Left renal cortex interstitium (tissue), 4 donors: ENCODE measurements around the gene TRAPPC2L. TPM values are rescaled to one million over a fixed set of nuclear protein-coding genes. Genes with fewer than 3 reads are reported as not detected.
"Not testable (repeated sequence)": the region's sequence is repeated elsewhere in the genome, so short reads cannot be mapped to it uniquely, and the experiment has no call there.

ENCODE experiments used
- DNase-seq, 4 donors: peaks; one replicate each; pipeline ENCODE4 v3.0.0-alpha.2; 2013; ENCODE audit warnings: low read depth in 4 of 4, low spot score in 2 of 4, missing footprints in 1 of 4
- polyA plus RNA-seq, 4 donors: library from polyadenylated mRNA; unstranded; fragments of 120-200 nt; gene quantifications; one replicate each; pipeline ENCODE4 v1.2.1, GENCODE V29; 2013; ENCODE audit not compliant: insufficient read length in 4 of 4

TRAPPC2L gene
- polyA plus RNA-seq, 4 donors, result 76.5 to 85.0 (median 80.5) TPM

DNA sequence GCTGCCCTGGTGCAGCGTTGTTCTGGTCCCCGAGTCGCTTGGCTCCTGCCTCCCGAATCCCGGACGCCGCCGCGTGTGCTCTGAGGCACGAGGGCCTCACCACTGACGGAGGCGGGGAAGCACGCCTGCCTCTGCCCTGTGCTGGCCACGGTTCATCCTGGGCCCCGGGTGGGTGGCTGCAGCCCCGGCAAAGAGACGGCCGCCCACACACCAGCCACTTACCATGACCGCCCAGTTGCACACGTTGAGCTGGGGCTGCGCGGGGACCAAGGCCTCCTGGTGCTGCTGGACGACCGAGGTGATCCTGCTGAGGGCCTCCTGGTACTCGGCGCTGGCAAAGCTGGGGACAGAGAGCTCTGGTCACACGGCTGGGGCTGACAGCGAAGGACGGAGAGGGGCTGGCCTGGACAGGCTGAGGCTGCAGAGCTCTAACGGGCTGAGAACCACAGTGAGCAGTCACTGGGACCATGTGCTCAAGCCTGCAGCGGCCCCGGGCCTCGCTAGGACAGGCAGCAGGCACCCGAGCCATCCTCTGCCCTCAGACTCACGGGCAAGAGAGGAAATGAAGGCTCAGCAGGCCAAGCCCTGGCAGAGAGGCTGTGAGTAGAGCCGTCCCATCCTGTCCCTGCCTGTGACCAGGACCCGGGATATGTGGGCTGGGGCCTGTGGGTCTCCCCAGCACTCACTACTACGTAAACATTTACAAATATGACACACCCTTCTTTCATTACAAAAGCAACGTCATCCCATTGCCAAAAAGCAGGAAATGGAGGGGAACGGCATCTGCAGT lies 38.9 kb upstream of the TRAPPC2L start:
- no peak for DNase-seq

- no peak for DNase-seq
Measured at GRCh38 chr16:88818575-88818874, 38.4 kb upstream of the TRAPPC2L start.

- no peak for DNase-seq
Measured at GRCh38 chr16:88819126-88819525, 37.8 kb upstream of the TRAPPC2L start.

- DNase-seq, result no peak
Measured at GRCh38 chr16:88820385-88821025, 36.4 kb upstream of the TRAPPC2L start.

DNA sequence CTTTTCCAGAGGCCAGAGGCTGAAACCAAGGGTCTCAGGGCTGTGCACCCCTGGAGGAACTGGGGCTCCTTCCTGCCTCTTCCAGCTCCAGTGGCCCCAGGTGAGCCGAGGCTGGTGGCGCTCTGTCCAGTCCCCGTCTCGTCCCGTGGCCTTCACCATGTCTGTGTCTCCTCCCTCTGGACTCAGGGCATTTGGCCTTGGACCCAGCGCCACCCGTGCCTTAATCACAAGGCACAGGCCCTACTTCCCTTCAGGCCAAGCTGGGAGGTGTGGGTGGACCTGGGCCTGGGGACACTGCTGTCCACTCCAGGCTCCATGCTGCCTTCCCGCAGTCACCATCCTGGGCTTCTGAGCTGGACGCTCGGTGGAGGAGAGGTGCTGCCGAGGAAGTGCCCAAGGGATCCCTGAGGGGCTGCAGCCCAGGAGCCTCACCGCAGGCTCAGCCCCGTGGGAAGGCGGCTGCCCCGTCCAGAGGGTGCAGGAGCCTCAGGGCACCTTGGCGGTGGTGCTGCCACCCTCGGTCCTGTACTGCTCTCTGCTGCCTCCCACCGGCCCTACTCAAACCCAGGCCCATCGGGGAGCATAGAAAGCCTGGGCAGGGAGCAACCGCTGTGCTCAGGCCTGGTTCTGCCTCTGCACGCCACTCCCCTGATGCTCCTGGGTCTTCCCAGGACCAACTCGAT lies 35.6 kb upstream of the TRAPPC2L start:
- no peak for DNase-seq

GRCh38 chr16:88822281-88823040 lies 34.5 kb upstream of the TRAPPC2L start:
- no peak for DNase-seq

DNA sequence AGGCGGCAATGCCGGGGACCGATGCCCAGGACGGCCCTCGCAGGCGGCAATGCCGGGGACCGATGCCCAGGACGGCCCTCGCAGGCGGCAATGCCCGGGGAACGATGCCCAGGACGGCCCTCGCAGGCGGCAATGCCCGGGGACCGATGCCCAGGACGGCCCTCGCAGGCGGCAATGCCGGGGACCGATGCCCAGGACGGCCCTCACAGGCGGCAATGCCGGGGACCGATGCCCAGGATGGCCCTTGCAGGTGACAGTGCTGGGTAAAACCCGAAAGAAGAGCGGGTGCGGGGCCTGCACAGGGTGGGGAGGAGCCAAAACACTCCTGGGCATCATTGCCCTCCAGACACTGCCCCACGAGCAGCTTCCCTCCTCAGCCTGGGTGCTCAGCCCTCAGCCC lies 33.3 kb upstream of the TRAPPC2L start:
- DNase-seq, result not testable (repeated sequence)

- no peak for DNase-seq
Measured at GRCh38 chr16:88824256-88825077, 32.5 kb upstream of the TRAPPC2L start.

GRCh38 chr16:88825146-88825545 lies 31.8 kb upstream of the TRAPPC2L start:
- no peak for DNase-seq

DNA sequence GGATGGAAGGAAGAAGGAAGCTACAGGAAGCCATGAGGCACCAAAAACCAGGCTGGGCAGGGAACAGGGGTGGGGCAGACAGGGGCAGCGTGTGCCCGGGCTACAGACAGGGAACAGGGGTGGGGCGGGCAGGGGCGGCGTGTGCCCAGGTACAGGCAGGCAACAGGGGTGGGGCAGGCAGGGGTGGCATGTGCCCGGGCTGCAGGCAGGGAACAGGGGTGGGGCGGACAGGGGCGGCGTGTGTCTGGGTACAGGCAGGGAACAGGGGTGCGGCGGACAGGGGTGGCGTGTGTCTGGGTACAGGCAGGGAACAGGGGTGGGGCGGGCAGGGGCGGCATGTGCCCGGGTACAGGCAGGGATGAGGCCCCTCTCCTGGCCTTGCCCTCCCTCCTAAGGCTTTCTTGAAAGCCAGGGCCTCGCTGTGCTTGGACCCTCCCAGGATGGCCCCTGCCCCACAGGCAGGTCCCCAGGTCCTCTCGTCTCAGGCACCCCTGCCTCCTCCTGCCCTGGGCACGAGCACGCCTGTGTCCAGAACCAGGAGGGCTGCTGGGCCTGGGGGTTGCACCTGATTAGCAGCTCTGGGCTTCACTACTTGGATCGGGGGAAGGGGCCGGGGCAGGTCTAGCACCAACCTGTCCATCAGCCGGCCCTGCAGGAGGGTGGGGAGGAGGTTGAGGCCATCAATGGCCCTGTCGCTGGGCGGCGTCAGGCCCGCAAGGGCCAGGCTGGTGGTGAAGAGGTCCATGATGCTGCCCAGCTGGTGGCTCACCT lies 30.7 kb upstream of the TRAPPC2L start:
- no peak for DNase-seq

- DNase-seq, result no peak
Measured at GRCh38 chr16:88827727-88828126, 29.2 kb upstream of the TRAPPC2L start.

DNA sequence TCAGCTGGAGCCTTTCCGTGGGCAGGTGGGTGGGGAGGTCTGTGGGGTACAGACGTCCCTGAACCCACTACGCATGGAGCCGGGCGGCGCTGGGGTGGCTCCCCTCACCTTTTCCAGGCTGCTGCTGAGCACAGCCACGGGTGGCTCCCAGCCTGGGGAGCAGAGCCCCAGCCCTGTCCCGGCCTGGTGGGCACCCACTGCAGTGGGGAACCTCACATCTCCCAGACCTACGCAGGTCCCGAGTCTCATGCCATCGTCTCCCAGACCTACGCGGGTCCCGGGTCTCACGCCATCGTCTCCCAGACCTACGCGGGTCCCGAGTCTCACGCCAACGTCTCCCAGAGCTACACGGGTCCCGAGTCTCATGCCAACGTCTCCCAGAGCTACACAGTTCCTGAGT lies 28.2 kb upstream of the TRAPPC2L start:
- DNase-seq, result no peak

DNA sequence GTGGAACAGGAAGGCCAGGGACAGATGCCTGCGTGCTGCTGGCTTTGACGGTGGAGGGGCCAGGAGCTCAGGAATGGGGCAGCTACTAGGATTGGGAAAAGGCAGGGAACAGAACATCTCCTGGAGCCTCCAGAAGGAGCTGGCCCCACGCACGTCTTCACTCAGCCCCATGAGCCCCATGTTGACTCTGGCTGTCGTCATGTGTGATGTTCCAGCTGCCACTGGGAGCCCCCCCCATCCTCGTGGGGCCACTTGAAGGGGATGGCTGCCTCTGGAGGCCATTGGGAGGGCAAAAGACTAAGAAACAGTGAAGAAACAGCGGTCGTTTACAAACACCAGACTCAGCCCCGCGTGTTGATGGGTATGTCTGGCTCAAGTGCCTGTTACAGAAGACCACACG lies 26.7 kb upstream of the TRAPPC2L start:
- peak in 2 of 4 donors; percentile 58 to 63 for DNase-seq

DNA sequence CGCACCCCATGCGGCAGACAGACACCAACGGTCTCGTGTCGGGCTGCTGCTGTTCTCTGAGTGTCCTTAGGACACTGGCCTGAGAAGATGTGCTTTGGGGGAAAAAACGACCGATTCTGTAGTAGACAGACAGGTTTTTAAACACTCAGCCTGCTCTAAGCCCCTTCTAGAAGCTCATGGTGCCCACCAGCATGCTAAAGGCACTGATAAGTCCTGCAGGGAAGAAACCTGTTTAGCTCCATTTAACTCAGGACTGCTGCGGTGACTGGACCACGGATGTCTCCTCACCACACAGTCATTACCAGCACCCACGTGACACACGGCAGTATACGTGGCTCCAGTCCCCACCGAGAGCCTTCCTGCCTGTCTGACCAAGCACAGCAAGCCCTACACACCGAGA lies 26.1 kb upstream of the TRAPPC2L start:
- no peak for DNase-seq

GRCh38 chr16:88831838-88832237 lies 25.1 kb upstream of the TRAPPC2L start:
- no peak for DNase-seq

DNA sequence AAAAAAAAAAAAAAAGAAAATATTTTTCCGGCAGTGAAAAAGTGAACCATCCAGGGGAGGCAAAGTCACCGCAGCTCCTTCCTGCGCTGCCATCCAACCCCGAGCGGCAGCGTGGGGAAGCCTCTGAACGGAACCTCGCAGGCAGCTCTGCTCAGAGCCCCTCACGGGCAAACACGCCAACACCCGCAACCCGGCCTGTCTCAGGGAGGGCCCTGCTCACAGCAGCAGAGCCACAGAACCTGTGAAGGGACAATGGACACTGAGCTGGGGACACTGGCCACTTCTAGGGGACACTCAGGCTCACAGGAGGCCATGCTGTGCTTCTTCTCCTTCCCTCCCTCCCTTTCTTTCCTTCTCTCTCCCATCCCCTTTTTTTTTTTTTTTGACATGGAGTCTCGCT lies 23.8 kb upstream of the TRAPPC2L start:
- no peak for DNase-seq

DNA sequence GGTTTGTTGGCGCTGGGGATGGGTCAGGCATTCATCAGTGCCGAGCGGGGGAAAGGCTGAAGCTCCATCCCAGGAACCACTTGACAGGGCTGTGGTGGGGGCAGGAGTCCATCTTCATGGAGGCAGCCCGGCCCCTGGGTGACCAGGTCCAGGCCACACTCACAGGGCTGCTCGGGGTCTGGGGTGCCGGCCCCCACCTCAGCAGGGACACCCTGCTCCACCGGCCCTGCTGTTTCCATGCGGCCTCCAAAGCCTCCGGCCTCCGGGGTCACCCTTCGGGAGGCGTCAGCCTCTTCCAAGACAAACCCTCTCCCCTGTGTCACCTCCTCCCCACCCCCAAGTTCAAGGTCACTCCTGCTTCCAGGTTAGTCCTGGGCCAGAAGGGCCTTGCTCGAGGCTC lies 22.3 kb upstream of the TRAPPC2L start:
- no peak for DNase-seq

- no peak for DNase-seq
Measured at GRCh38 chr16:88835383-88835782, 21.5 kb upstream of the TRAPPC2L start.

GRCh38 chr16:88835818-88836217 lies 21.1 kb upstream of the TRAPPC2L start:
- no peak for DNase-seq

DNA sequence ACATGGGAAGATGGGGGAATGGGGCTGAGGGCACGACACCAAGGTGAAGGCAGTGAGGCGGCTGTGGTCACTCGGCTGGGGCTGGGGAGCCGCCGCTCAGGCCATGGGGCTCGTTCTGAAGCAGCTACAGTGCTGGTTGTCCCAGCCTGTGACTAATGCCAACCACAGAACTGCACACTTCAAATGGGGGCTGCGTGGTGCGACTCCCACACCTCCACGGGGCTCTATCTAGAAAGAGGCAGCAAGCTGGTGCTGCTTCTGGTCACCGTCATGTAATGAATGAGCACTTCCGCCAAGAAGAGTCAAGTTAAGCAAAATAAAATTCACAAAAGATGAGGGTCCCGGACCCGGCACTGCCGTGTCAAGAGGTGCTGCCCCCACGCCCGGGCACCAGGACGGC lies 20.1 kb upstream of the TRAPPC2L start:
- DNase-seq, result no peak
